Endothelial cell (in vitro differentiated cells): ENCODE data around the gene NELFB. TPM values are rescaled to one million over a fixed set of nuclear protein-coding genes. Genes with fewer than 3 reads are reported as not detected.

ENCODE experiments used
- DNase-seq: peaks from one replicate; pipeline ENCODE4 v3.0.0; 2021; ENCODE audit warnings: low spot score
- H3K27ac Mint-ChIP-seq: one replicate; pipeline ENCODE4 v1.8.0; 2021; ENCODE audit warnings: mixed read lengths, inconsistent platforms; ENCODE audit not compliant: unreplicated experiment
- H3K27me3 Mint-ChIP-seq: one replicate; pipeline ENCODE4 v1.8.0; 2021; ENCODE audit warnings: mild to moderate bottlenecking, moderate library complexity, mixed read lengths, inconsistent platforms; ENCODE audit not compliant: unreplicated experiment
- H3K36me3 Mint-ChIP-seq: one replicate; pipeline ENCODE4 v1.8.0; 2021; ENCODE audit warnings: mild to moderate bottlenecking, low read depth, mixed read lengths, inconsistent platforms; ENCODE audit not compliant: unreplicated experiment
- H3K4me1 Mint-ChIP-seq: one replicate; pipeline ENCODE4 v1.8.0; 2021; ENCODE audit warnings: mild to moderate bottlenecking, mixed read lengths, inconsistent platforms; ENCODE audit not compliant: unreplicated experiment
- H3K4me3 Mint-ChIP-seq: one replicate; pipeline ENCODE4 v1.8.0; 2021; ENCODE audit warnings: mild to moderate bottlenecking, mixed read lengths, inconsistent platforms; ENCODE audit not compliant: unreplicated experiment
- H3K9me3 Mint-ChIP-seq: one replicate; pipeline ENCODE4 v1.8.0; 2021; ENCODE audit warnings: mixed read lengths, inconsistent platforms; ENCODE audit not compliant: unreplicated experiment
- total RNA-seq: library from RNA; stranded (reverse); fragmentation: NEBNext Ultra II Directional; extraction: Animal tissue kit (Norgen Biotek cat#: 25700); gene quantifications from one replicate; pipeline ENCODE4 v1.2.1, GENCODE V29; 2021; ENCODE audit not compliant: unreplicated experiment
- TF ChIP-seq, protein P1 (sequence below): fragments of 200-600 bp; sonication (generic); IDR thresholded peaks from one replicate; pipeline ENCODE4 v1.5.0; 2021; ENCODE audit warnings: antibody characterized with exemption; ENCODE audit not compliant: unreplicated experiment

Gene NELFB
- total RNA-seq, 1 donor from 2014 or later = 65.6 TPM

DNA sequence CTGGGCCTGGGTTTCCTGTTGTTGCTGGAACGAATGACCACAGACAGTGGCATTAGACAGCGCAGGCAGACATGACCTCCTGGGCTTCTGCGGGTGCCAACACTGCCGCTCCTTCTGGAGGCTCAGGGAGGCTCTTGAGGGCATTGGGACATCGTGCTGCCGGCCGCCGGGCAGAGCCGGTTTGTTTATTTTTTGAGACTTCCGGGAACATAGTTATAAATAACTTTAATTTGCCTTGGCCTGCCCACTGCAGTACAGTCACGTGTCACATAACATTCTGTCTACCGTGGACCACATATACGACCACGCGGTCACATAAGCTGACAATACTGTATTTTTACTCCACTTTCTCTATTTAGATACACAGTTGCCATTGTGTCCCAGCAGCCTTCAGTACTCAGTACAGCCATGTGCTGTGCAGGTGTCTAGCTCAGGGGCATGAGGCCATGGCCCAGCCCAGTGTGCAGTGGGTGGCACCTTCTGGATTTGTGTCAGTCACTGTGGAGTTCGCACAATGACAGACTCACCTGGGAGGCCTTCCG is 14.2 kb downstream of the NELFB start:
- TF ChIP-seq, protein P1, sequence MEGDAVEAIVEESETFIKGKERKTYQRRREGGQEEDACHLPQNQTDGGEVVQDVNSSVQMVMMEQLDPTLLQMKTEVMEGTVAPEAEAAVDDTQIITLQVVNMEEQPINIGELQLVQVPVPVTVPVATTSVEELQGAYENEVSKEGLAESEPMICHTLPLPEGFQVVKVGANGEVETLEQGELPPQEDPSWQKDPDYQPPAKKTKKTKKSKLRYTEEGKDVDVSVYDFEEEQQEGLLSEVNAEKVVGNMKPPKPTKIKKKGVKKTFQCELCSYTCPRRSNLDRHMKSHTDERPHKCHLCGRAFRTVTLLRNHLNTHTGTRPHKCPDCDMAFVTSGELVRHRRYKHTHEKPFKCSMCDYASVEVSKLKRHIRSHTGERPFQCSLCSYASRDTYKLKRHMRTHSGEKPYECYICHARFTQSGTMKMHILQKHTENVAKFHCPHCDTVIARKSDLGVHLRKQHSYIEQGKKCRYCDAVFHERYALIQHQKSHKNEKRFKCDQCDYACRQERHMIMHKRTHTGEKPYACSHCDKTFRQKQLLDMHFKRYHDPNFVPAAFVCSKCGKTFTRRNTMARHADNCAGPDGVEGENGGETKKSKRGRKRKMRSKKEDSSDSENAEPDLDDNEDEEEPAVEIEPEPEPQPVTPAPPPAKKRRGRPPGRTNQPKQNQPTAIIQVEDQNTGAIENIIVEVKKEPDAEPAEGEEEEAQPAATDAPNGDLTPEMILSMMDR = no peak
- H3K36me3 Mint-ChIP-seq = peaks cover 24% of the 10 kb centered on the region
- peak overlapping the region; percentile 21 for H3K4me3 Mint-ChIP-seq
- peaks cover 5% of the 10 kb centered on the region for H3K27me3 Mint-ChIP-seq
- H3K9me3 Mint-ChIP-seq = no peaks in the 10 kb centered on the region
- peaks cover under 1% of the 10 kb centered on the region for H3K4me1 Mint-ChIP-seq
- no peak for DNase-seq
- H3K27ac Mint-ChIP-seq = peak overlapping the region; percentile 62

DNA sequence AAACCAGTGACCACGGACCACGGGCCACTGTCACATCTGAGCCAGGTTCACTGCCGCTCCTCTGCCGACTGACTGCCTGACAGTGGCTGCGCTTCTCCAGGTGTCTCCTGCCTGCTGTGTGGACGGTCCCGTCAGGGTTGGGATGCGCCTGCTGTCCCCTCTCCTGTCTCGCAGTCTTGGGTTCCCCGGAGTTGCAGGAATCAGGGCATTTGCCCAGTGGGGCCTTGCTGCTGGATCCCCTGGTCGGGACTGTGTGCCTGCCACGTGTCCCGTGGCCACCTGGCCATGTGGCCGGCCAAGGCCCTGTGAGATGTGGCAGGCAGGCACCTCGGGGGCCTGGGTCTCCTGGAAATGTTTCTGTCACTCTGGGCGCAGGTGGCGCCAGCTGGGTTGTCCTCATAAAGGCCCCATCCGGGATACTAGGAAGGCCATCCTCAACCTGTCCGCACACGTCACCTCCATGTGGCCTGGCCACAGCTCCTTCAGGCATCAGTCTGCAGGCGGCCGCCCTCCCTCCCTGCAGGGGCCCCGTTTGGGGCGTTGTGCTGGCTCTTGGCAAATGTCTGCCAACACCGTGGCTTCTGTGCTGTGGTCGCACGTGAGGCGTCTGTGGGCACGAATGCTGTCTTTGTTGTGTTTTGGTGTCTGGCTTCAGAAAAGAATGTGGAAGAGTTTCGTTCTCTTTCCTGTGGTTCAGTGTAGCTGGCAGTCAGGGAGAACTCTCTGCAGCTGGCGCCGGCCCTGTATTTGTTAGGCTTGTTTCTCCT is 16.0 kb downstream of the NELFB start:
- Mint-ChIP-seq H3K27ac (no peak overlapping the region), H3K36me3 (peaks cover 24% of the 10 kb centered on the region), H3K27me3 (peaks cover 10% of the 10 kb centered on the region), H3K4me1 (peaks cover 14% of the 10 kb centered on the region), H3K9me3 (no peaks in the 10 kb centered on the region), H3K4me3 (peak overlapping the region; percentile 56)
- no peak for DNase-seq
- TF ChIP-seq, protein P1 = no peak

DNA sequence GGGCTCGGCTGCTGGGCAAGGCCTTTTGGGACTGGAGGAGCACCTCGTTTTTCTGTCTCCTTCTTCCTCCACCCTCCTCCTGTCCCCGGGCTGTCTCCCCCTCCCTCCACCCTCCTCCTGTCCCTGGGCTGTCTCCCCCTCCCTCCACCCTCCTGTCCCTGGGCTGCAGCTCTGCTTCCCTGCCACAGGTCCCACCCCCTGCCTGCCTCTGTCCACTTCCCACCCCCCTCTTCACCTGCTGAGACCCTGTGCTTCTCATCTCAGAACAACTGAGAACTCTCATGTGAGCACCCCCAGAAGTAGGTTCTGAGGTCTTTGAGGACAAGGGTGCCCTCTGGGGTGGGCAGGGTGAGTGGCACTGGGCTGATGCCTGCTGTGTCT is 16.6 kb downstream of the NELFB start:
- Mint-ChIP-seq H3K27ac (no peak overlapping the region), H3K9me3 (no peaks in the 10 kb centered on the region)

DNA sequence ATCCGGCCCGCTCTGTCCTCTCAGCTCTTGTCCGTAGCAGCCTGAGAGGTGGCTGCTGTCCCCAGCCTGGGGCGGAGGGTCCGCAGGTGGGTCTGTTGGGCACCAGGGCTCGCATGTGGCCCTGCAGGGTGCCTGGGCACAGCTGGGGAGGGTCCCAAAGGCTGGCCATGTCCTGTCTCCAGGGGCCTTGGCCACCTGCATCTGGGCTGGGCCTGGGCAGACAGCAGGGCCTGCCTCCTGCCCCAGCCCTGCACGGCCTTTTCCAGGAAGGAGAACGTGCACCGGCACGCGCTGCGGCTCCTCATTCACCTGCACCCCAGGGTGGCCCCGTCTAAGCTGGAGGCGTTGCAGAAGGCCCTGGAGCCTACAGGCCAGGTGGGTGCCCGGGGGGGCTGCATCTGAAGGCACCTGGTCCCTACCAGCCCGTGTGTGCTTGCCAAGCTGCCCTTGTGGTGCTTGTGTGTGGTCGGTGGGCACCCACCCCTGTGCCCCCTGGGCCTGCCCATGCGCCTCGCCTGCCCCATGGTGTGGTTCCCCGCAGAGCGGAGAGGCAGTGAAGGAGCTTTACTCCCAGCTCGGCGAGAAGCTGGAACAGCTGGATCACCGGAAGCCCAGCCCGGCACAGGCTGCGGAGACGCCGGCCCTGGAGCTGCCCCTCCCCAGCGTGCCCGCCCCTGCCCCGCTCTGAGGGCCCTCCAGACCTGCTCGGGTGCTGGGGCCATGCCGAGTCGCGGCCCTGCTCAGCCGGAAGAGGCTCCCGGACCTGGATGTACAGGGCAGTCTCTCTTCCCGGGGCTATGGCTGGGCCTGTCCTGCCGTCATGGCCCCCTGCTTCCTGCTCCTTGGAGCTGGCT is 17.3 kb downstream of the NELFB start:
- H3K4me3 Mint-ChIP-seq = no peak overlapping the region
- peaks cover 24% of the 10 kb centered on the region for H3K36me3 Mint-ChIP-seq
- no peak overlapping the region for H3K27ac Mint-ChIP-seq
- H3K27me3 Mint-ChIP-seq = peaks cover 10% of the 10 kb centered on the region
- DNase-seq = no peak
- peaks cover 21% of the 10 kb centered on the region for H3K4me1 Mint-ChIP-seq
- TF ChIP-seq, protein P1 = no peak
- H3K9me3 Mint-ChIP-seq = no peaks in the 10 kb centered on the region

More for the DNA sequence above, 16.6 kb downstream of the NELFB start:
- peaks cover 16% of the 10 kb centered on the region for H3K4me1 Mint-ChIP-seq
- TF ChIP-seq, protein P1 = no peak
- peaks cover 10% of the 10 kb centered on the region for H3K27me3 Mint-ChIP-seq
- no peak for DNase-seq
- peaks cover 24% of the 10 kb centered on the region for H3K36me3 Mint-ChIP-seq
- H3K4me3 Mint-ChIP-seq = peak overlapping the region; percentile 56
